GM10266 (cell line): ENCODE results near the gene TRIP6.

Source experiments
- DNase-seq: peaks from one replicate; pipeline ENCODE4 v3.0.0; 2012; ENCODE audit errors: extremely low spot score
- TF ChIP-seq, protein P1 (sequence below): IDR thresholded peaks from 2 replicates; pipeline ENCODE4 v1.5.1; 2012; ENCODE audit warnings: mild to moderate bottlenecking, low read depth; ENCODE audit not compliant: control insufficient read depth, insufficient read depth; ENCODE audit errors: missing control alignments

TRIP6 gene

DNA sequence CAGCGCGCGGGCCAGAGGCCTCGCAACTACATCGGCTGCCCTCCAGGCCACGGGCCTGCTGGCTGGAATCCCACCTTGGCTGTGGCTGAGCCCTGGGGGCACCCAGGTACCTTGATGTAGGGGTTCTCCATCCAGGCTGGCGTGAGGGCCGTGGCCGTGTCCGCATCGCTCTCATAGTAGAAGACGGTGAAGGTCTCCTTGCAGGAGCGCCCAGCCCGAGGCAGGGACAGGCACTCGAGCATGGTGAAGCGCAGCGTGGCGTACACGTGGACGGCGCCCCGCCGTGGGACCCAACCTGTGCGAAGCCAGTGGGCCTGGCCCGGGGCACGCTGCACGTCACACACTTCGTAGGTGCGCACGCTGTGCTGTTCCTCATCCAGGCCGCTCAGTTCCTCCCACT is 43.7 kb upstream of the TRIP6 start:
- DNase-seq: no peak
- TF ChIP-seq, protein P1, sequence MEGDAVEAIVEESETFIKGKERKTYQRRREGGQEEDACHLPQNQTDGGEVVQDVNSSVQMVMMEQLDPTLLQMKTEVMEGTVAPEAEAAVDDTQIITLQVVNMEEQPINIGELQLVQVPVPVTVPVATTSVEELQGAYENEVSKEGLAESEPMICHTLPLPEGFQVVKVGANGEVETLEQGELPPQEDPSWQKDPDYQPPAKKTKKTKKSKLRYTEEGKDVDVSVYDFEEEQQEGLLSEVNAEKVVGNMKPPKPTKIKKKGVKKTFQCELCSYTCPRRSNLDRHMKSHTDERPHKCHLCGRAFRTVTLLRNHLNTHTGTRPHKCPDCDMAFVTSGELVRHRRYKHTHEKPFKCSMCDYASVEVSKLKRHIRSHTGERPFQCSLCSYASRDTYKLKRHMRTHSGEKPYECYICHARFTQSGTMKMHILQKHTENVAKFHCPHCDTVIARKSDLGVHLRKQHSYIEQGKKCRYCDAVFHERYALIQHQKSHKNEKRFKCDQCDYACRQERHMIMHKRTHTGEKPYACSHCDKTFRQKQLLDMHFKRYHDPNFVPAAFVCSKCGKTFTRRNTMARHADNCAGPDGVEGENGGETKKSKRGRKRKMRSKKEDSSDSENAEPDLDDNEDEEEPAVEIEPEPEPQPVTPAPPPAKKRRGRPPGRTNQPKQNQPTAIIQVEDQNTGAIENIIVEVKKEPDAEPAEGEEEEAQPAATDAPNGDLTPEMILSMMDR: no peak

DNA sequence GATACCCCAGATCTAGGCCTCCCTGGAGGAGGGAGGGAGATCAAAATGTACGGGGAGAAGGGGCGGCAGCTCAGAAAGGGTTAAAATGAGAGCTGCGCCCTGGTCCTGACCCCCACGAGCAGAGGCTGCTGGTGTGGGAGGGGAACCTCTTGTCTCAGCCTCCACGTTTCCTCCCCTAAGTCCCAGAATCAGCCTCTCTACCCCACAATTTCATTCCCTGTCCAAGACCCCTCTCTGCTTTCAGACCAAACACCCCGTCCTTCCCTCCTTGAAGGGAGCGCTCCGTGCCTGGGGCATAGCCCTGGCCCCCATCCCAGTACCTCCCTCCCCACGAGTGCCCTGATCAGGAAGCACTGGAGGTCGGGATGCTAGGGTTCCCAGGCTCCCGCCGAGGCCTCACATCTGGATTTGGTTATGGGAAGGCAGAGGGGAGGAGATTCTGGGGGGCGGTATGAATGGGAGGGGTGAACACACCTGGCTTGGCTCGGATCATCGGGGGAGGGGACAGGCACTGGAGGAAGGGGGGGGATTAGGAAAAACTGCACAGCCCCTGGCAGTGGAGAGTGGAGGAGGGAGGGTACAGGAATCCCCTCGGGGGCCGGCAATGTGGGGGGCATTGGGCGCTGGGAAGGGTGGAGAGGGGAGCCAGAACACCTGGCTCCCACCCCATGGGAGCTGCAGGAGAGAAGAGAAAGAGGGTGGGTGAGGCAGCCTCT is 42.5 kb upstream of the TRIP6 start:
- no peak for DNase-seq

GRCh38 chr7:100825215-100825671 is 41.9 kb upstream of the TRIP6 start:
- TF ChIP-seq, protein P1: no peak
- DNase-seq: no peak

More for the DNA sequence above, 42.5 kb upstream of the TRIP6 start:
- TF ChIP-seq, protein P1: no peak

DNA sequence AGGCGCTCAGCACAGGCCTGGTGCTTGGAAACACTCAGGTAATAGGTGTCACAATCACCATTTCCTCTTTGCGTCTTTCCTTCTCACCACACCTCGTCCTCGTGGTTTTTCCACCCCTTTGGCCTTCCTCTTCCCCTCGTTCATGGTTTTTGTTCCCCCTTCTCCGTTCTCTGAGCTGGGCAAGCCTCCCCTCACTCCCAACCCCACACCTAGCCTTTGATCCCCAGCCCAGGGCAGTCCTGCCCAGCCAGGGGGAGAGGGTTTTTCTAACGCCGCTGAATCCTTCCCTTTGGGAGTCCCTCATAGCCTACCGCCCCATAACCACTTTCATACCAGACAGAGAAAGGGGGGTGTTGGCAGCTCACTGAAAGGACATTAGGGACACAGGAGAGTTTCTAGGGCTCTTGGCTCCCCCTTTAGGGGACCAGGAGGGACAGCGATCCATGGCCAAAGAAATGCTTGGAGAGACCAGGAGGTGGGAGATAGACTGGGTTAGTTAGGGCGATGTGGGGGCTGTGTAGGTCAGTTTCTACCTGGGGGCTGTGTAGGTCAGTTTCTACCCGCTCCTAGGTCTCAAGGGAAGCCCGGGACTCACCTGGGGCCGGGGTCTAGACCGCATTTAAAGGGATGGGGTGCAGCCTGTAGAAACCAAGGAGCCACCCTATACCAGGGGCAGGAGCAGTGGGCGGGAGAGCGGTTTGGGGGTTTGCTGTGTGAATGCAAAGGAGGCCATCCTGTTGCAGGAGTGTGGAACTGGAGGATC is 41.3 kb upstream of the TRIP6 start:
- DNase-seq: no peak
- TF ChIP-seq, protein P1: peak; percentile 7

DNA sequence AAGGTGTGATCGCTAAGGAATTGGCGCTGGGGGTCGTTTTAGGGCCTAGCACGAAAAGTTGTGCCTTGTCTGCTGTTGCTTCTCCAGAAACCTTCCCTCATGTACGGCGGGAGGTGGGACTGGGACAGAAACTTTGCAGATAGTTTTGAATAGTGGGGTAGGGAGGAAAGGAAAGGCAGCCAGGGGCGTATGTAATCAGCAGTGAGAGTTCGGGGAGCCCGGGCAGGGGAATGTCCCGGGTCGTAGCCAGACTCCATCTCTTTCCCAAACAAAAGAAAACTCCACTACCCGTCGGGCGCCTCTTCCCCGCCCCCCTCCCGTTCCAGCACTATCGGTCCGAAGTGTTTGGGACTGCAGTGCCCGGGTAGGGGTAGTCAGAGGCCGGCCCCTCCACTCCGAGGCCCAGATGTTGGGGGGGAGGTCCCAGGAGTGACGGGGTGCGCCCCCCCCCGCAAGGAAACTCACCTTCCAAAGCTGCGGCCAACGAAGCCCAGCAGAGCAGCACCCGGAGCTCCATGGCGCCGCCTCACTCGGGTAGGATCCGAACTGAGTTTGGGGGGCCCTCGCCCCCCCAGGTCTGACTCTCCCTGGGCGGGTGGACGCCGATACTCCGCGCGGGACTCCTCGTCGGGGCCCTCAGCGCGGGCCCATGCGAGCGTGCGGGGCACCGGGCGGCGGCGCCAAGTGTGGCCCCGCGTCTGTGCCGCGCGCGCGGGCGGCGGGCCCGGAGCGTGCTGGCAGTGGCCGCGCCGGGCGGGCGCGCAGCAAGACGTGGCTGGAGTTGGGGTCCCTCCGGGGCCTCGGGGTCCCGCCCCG is 40.5 kb upstream of the TRIP6 start:
- DNase-seq: peak; percentile 27
- TF ChIP-seq, protein P1: no peak

- peak; percentile 8 for DNase-seq
- TF ChIP-seq, protein P1: no peak
Observed at GRCh38 chr7:100827330-100828226, 39.6 kb upstream of the TRIP6 start, which contains the start of gene EPHB4. TSS of gene EPHB4 (minus strand) at chr7:100827523. CDS start at chr7:100827030, 493 bp downstream.
